Activated T-helper 1 cell treated with anti-CD3 and anti-CD28 coated beads, Interleukin-12 subunit alpha, Interleukin-12 subunit beta, Interleukin-2, Interleukin-4 antibody, amounts not matched to agents 30 ng/mL and 10 ng/mL and 1 ng/mL, durations not matched to agents 14 hours and 24 hours and 36 hours (primary cell): Measurements from ENCODE around the gene C9orf50. TPM values are rescaled to one million over a fixed set of nuclear protein-coding genes. Genes with fewer than 3 reads are reported as not detected.

Experiments used
- DNase-seq: peaks from one replicate; pipeline ENCODE4 v3.0.0; 2021; ENCODE audit warnings: low spot score
- H3K27ac Mint-ChIP-seq: one replicate; pipeline ENCODE4 v1.8.0; 2021; ENCODE audit warnings: mild to moderate bottlenecking, mixed read lengths
- H3K27me3 Mint-ChIP-seq: one replicate; pipeline ENCODE4 v1.8.0; 2022; ENCODE audit warnings: mild to moderate bottlenecking, moderate library complexity, mixed read lengths; ENCODE audit not compliant: insufficient read depth
- H3K36me3 Mint-ChIP-seq: one replicate; pipeline ENCODE4 v1.8.0; 2021; ENCODE audit warnings: low read depth, mixed read lengths
- H3K4me1 Mint-ChIP-seq: one replicate; pipeline ENCODE4 v1.8.0; 2021; ENCODE audit warnings: low read depth, mixed read lengths
- H3K4me3 Mint-ChIP-seq: one replicate; pipeline ENCODE4 v1.8.0; 2021; ENCODE audit warnings: mild to moderate bottlenecking, moderate library complexity, mixed read lengths
- H3K9me3 Mint-ChIP-seq: one replicate; pipeline ENCODE4 v1.8.0; 2021; ENCODE audit warnings: mixed read lengths
- intact Hi-C: fragments of 100-400 bp; cut with micrococcal nuclease; formaldehyde crosslinking; loops from one replicate; pipeline ENCODE4 v1.15.1; 2024
- total RNA-seq: library from RNA; stranded (reverse); gene quantifications from 2 replicates; pipeline ENCODE4 v1.2.3, GENCODE V29; 2022

C9orf50 gene
- total RNA-seq, 1 donor from 2014 or later, result not detected

- Mint-ChIP-seq H3K4me3 (no peak overlapping the region), H3K27me3 (peaks cover 2% of the 10 kb centered on the region), H3K36me3 (peaks cover 23% of the 10 kb centered on the region), H3K27ac (peak overlapping the region; percentile 93), H3K9me3 (no peaks in the 10 kb centered on the region), H3K4me1 (peaks cover 80% of the 10 kb centered on the region)
- intact Hi-C loops, result no loop called here
- no peak for DNase-seq
These were observed 35.5 kb downstream of the C9orf50 start for GRCh38 chr9:129585352-129585751.

- Mint-ChIP-seq H3K27me3 (peaks cover 2% of the 10 kb centered on the region), H3K4me1 (peaks cover 92% of the 10 kb centered on the region), H3K9me3 (no peaks in the 10 kb centered on the region), H3K36me3 (peaks cover 21% of the 10 kb centered on the region), H3K4me3 (peak overlapping the region; percentile 58), H3K27ac (peak overlapping the region; percentile 93)
- DNase-seq, result peak; percentile 69
- intact Hi-C loops, result no loop called here
These were observed 36.8 kb downstream of the C9orf50 start for GRCh38 chr9:129584136-129584535.

DNA sequence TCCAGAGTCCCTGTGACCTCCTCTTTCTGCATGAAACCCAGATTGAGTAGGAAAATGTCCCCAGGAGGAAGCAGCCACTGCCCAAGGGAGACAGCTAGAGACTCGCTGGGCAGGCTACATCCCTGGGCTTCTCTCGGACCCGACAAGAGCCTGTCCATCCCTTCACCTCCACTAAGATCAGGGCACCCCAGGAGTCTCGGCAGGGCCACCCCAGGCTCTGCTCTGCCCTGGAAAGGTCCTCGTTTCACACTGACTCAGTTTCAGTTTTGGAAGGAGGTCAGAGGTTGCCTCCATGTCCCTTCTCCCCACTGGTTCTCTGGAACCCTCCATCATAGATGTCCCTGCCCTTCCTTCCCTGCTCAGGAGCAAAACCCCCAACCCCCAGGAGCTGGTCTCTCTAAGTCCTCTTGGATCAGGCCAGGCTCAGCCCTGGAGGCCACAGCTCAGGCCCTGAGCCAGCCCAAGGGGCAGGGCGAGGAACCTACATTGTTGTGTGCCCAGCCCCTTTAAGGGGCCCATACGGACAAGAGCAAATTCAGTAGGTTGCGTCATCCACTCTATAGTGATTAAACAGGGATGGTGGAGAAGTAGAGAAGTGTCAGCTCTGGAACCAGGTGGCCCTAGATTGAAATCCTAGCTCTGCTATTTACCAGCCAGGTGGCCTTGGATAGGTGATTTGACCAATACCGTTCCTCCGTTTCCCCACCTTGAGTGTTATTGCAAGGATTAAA, 37.4 kb downstream of the C9orf50 start:
- H3K4me3 Mint-ChIP-seq, result peak overlapping the region; percentile 84
- H3K36me3 Mint-ChIP-seq, result peaks cover 21% of the 10 kb centered on the region
- intact Hi-C loops, result loop anchor here (1.0 kb wide), 2 partner anchors 95 to 170 kb away; no protein-coding TSS in a partner anchor

GRCh38 chr9:129582855-129583254, 38.0 kb downstream of the C9orf50 start:
- intact Hi-C loops, result loop anchor here (1.0 kb wide), 2 partner anchors 95 to 170 kb away; no protein-coding TSS in a partner anchor
- Mint-ChIP-seq H3K27me3 (no peaks in the 10 kb centered on the region), H3K9me3 (no peaks in the 10 kb centered on the region), H3K36me3 (peaks cover 18% of the 10 kb centered on the region), H3K4me1 (peaks cover 96% of the 10 kb centered on the region), H3K27ac (peak overlapping the region; percentile 86), H3K4me3 (peak overlapping the region; percentile 84)
- no peak for DNase-seq

More for the DNA sequence above, 37.4 kb downstream of the C9orf50 start:
- H3K9me3 Mint-ChIP-seq, result no peaks in the 10 kb centered on the region
- peaks cover 95% of the 10 kb centered on the region for H3K4me1 Mint-ChIP-seq
- H3K27me3 Mint-ChIP-seq, result no peaks in the 10 kb centered on the region
- H3K27ac Mint-ChIP-seq, result peak overlapping the region; percentile 86
- DNase-seq, result no peak

DNA sequence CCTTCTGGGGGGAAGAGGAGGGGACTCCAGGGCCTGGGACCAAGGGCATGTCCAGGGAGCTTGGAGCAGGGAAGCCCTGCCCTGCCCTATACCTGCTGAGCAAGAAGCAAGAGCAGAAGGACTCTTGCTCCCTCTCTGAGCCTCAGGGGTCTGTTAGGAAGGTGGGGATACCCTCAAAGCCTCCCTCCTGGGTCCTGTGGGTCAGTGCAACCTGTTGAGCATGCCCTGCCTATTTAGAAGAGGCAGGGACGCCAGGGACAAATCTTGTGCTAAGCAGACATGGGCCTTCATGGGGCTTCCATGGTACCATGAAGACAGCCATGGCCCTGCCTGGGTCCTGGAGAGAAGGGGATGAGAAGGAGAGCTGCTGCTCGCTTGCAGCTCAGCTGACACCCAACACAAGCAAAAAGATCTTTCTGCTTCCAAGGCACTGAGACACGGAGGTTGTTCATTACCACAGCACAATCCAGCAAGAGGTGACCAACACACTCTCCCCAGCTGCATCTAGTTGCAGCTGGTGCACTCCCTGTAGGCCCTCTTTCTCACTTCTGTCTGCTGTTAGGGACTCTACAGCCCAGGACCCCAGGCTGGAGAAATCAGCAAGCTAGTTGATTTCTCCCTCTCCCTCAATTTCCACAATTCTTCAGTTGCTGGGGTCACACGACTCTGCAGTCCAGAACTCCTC, 39.3 kb downstream of the C9orf50 start:
- peaks cover 18% of the 10 kb centered on the region for H3K36me3 Mint-ChIP-seq
- H3K27ac Mint-ChIP-seq, result peak overlapping the region; percentile 86
- intact Hi-C loops, result loop anchor here (2.0 kb wide), 1 partner anchor 15 kb away; no protein-coding TSS in a partner anchor
- peaks cover 92% of the 10 kb centered on the region for H3K4me1 Mint-ChIP-seq
- H3K27me3 Mint-ChIP-seq, result no peaks in the 10 kb centered on the region
- H3K4me3 Mint-ChIP-seq, result peak overlapping the region; percentile 84
- no peak for DNase-seq
- no peaks in the 10 kb centered on the region for H3K9me3 Mint-ChIP-seq

DNA sequence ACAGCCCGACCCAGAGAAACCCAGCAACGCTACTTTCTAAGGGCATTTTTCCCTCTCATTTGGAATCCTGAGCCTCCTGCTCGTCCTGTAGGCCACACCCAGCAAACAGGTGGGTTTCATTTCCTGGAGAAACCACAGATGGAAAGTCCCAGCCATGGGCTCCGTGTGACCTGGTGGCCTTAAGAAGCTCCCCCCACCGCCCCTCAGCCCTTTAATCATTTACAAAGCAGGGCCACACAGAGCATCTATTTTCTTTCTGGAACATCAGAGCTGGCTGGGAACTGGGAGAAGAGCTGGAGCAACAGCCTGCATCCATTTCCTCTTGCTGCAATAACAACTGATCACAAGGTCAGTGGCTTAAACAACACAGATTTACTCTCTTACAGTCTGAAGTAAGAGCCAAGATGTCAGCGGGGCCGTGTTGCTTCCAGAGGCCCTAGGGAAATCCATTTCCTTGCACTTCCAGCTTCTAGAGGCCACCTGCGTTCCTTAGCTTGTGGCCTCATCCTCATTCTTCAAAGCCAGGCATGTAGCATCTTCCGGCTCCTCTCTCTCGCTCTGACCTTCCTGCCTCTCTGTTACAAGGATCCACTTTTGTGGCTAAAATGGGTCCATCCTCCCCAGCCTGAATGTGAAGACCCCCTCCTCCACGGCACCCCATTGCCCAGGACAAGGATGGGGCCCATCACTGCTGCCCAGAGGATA, 40.5 kb downstream of the C9orf50 start:
- Mint-ChIP-seq H3K4me1 (peaks cover 90% of the 10 kb centered on the region), H3K4me3 (peak overlapping the region; percentile 84), H3K36me3 (peaks cover 18% of the 10 kb centered on the region), H3K27me3 (no peaks in the 10 kb centered on the region), H3K9me3 (no peaks in the 10 kb centered on the region), H3K27ac (peak overlapping the region; percentile 83)
- intact Hi-C loops, result loop anchor here (1.0 to 2.0 kb wide), 2 partner anchors 16 to 24 kb away; no protein-coding TSS in a partner anchor
- DNase-seq, result peak; percentile 72

GRCh38 chr9:129579294-129579693, 41.6 kb downstream of the C9orf50 start:
- H3K27ac Mint-ChIP-seq, result peak overlapping the region; percentile 83

GRCh38 chr9:129576546-129577543, 44.1 kb downstream of the C9orf50 start:
- H3K36me3 Mint-ChIP-seq, result peaks cover 9% of the 10 kb centered on the region
- intact Hi-C loops, result no loop called here
- H3K27me3 Mint-ChIP-seq, result peaks cover under 1% of the 10 kb centered on the region
- peaks cover 6% of the 10 kb centered on the region for H3K9me3 Mint-ChIP-seq
- DNase-seq, result no peak
- H3K27ac Mint-ChIP-seq, result peak overlapping the region; percentile 69
- no peak overlapping the region for H3K4me3 Mint-ChIP-seq
- peaks cover 59% of the 10 kb centered on the region for H3K4me1 Mint-ChIP-seq

More at GRCh38 chr9:129579294-129579693, 41.6 kb downstream of the C9orf50 start:
- intact Hi-C loops, result no loop called here
- no peaks in the 10 kb centered on the region for H3K9me3 Mint-ChIP-seq
- H3K36me3 Mint-ChIP-seq, result peaks cover 15% of the 10 kb centered on the region
- DNase-seq, result no peak
- peaks cover 81% of the 10 kb centered on the region for H3K4me1 Mint-ChIP-seq
- peak overlapping the region; percentile 84 for H3K4me3 Mint-ChIP-seq
- no peaks in the 10 kb centered on the region for H3K27me3 Mint-ChIP-seq

- Mint-ChIP-seq H3K4me1 (peaks cover 54% of the 10 kb centered on the region), H3K9me3 (peaks cover 6% of the 10 kb centered on the region), H3K27me3 (peaks cover 2% of the 10 kb centered on the region), H3K4me3 (no peak overlapping the region), H3K36me3 (peaks cover 9% of the 10 kb centered on the region), H3K27ac (peak overlapping the region; percentile 44)
- intact Hi-C loops, result no loop called here
- DNase-seq, result no peak
These were observed 45.1 kb downstream of the C9orf50 start for GRCh38 chr9:129575818-129576217.

DNA sequence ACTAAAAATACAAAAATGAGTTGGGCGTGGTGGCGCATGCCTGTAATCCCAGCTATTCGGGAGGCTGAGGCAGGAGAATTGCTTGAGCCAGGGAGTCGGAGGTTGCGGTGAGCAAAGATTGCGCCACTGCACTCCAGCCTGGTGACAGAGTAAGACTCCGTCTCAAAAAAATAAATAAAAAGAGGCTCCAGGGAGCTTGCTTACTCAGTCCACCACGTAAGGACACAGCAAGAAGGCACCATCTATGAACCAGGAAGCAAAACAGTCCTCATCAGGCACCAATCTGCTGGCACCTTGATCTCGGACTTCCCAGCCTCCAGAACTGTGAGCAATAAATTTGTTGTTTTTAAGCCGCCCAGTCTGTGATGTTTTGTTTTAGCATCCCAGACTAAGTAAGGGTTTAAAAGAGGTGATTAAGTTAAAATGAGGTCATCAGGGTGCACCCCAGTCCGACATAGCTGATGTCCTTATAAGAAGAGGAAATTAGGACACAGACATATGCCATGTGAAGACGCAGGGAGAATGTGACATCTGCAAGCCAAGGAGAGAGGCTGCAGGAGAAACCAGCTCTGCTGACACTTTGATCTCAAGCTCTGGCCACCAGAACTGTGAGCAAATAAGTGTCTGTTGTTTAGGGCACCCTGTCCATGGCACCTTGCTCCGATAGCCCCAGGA, 45.9 kb downstream of the C9orf50 start:
- Mint-ChIP-seq H3K4me3 (no peak overlapping the region), H3K27ac (no peak overlapping the region), H3K9me3 (peaks cover 6% of the 10 kb centered on the region), H3K36me3 (peaks cover 9% of the 10 kb centered on the region), H3K27me3 (peaks cover 2% of the 10 kb centered on the region), H3K4me1 (peaks cover 54% of the 10 kb centered on the region)
- intact Hi-C loops, result no loop called here
- DNase-seq, result no peak

DNA sequence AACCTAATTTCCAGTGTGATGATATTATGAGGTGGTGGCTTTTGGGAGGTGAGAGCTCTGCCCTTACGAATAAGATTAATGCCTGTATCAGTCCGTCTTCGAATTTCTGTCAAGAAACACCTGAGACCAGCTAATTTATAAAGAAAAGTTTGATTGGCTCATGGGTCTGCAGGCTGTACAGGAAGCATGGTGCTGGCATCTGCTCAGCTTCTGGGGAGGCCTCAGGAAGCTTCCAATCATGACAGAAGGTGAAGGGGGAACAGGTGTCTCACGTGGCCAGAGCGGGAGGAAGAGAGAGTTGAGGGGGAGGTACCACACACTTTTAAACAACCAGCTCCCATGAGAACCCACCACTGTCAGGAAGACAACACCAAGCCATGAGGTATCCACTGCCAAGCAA, 46.9 kb downstream of the C9orf50 start:
- H3K27me3 Mint-ChIP-seq, result peaks cover 8% of the 10 kb centered on the region
- H3K36me3 Mint-ChIP-seq, result peaks cover 9% of the 10 kb centered on the region
- intact Hi-C loops, result no loop called here
- H3K27ac Mint-ChIP-seq, result no peak overlapping the region
- peaks cover 52% of the 10 kb centered on the region for H3K4me1 Mint-ChIP-seq
- peaks cover 6% of the 10 kb centered on the region for H3K9me3 Mint-ChIP-seq
- DNase-seq, result no peak
- H3K4me3 Mint-ChIP-seq, result no peak overlapping the region
